ENCODE results near the gene B3GALT5.

B3GALT5 gene

DNA sequence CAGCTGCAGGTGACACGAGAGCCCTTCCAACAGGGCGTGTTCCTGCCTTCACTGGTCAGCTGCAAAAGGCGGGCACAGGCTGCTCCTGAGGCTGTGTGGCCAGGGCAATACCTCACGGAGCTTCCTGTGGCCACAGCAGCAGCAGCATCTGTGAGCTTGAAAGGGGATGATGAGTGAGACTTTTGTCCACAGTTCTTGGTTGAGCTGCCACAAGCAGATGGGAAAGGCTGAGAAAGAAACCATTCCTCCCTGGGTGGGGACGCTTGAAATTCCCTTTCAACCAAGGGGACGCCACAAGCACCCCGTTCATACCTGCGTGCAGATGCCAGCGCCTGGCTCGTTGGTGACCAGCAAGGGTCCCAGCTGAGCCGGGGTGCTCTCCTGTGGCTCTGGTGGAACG, 37.6 kb downstream of the B3GALT5 start:
- no peak overlapping the region for H3K4me3 ChIP-seq (ENCODE audit: insufficient read depth in 1 of 2, low read depth in 1 of 2, low read length in 2 of 2)

DNA sequence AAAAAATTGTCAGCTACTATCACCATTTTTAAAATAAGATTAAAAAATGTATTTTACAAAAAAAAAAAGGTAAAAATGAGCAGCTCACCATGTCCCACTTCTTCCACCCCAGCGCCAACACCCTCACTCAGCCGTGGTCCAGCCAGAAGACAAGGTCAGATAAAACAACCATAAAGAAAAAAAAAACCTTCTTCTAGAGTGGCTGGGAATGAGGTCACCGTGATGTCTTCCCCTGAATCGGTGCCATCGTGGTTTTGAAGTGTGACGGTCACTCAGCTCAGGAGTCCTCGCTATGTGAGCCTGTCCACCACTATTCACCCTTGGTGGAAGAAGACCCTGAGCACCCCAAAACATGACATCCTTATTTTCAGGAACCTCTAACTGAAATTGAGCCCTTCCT, 38.1 kb downstream of the B3GALT5 start:
- Histone ChIP-seq H4K8ac (ENCODE audit: low read length) (no peak overlapping the region), H3K14ac (ENCODE audit: low read length in 2 of 2) (no peak overlapping the region), H3K27me3 (ENCODE audit: control insufficient read depth in 1 of 2, insufficient read depth in 1 of 2, low read length in 2 of 2) (peaks cover 0 to 3% of the 10 kb centered on the region in 2 experiments), H2BK15ac (ENCODE audit: low read depth, poor library complexity, severe bottlenecking) (no peak overlapping the region), H3K4ac (ENCODE audit: low read depth in 1 of 2, low read length in 2 of 2) (no peak overlapping the region), H2BK12ac (ENCODE audit: low read length in 2 of 2) (no peak overlapping the region), H3K23ac (ENCODE audit: low read length in 2 of 2) (no peak overlapping the region), H4K91ac (ENCODE audit: low read length) (no peak overlapping the region), H2AFZ (ENCODE audit: low read depth, low read length) (no peak overlapping the region), H3K9me3 (ENCODE audit: control insufficient read depth, low read length) (peaks cover 12% of the 10 kb centered on the region), H2BK5ac (ENCODE audit: low read depth, low read length, poor library complexity, severe bottlenecking) (no peak overlapping the region), H3K79me1 (replicated peaks; ENCODE audit: low read length, poor library complexity, severe bottlenecking) (peaks cover 35% of the 10 kb centered on the region), H3K4me1 (ENCODE audit: control insufficient read depth, insufficient read depth, low read depth, low read length) (no peaks in the 10 kb centered on the region), H2AK5ac (ENCODE audit: low read length, severe bottlenecking) (no peak overlapping the region), H3K27ac (ENCODE audit: low read length, poor library complexity, severe bottlenecking) (no peak overlapping the region), H3K9ac (ENCODE audit: low read length) (no peak overlapping the region), H3K18ac (ENCODE audit: low read depth in 1 of 2, low read length in 2 of 2) (no peak overlapping the region), H3K36me3 (ENCODE audit: control insufficient read depth in 1 of 2, insufficient read depth in 2 of 2, low read depth in 1 of 2, low read length in 2 of 2) (peaks cover 0 to 44% of the 10 kb centered on the region in 2 experiments), H3K4me3 (ENCODE audit: insufficient read depth in 1 of 2, low read depth in 1 of 2, low read length in 2 of 2) (no peak overlapping the region), H2BK120ac (ENCODE audit: low read depth, low read length) (no peak overlapping the region), H3K4me2 (ENCODE audit: low read length, poor library complexity, severe bottlenecking) (no peak overlapping the region)
- no peak for DNase-seq
- WGBS = 85% methylated on average over 7 of the region's 7 CpGs

More for the DNA sequence above, 37.6 kb downstream of the B3GALT5 start:
- Histone ChIP-seq H2BK12ac (ENCODE audit: low read length in 2 of 2) (no peak overlapping the region), H4K91ac (ENCODE audit: low read length) (no peak overlapping the region), H3K79me1 (replicated peaks; ENCODE audit: low read length, poor library complexity, severe bottlenecking) (peaks cover 36% of the 10 kb centered on the region), H3K27ac (ENCODE audit: low read length, poor library complexity, severe bottlenecking) (no peak overlapping the region), H3K27me3 (ENCODE audit: control insufficient read depth in 1 of 2, insufficient read depth in 1 of 2, low read length in 2 of 2) (peaks cover 0 to 3% of the 10 kb centered on the region in 2 experiments), H4K8ac (ENCODE audit: low read length) (no peak overlapping the region), H2AFZ (ENCODE audit: low read depth, low read length) (no peak overlapping the region), H3K23ac (ENCODE audit: low read length in 2 of 2) (no peak overlapping the region), H3K4me1 (ENCODE audit: control insufficient read depth, insufficient read depth, low read depth, low read length) (no peaks in the 10 kb centered on the region), H2BK15ac (ENCODE audit: low read depth, poor library complexity, severe bottlenecking) (no peak overlapping the region), H3K9me3 (ENCODE audit: control insufficient read depth, low read length) (peaks cover 12% of the 10 kb centered on the region), H3K18ac (ENCODE audit: low read depth in 1 of 2, low read length in 2 of 2) (no peak overlapping the region), H3K4me2 (ENCODE audit: low read length, poor library complexity, severe bottlenecking) (no peak overlapping the region), H3K9ac (ENCODE audit: low read length) (no peak overlapping the region), H3K4ac (ENCODE audit: low read depth in 1 of 2, low read length in 2 of 2) (no peak overlapping the region), H3K36me3 (ENCODE audit: control insufficient read depth in 1 of 2, insufficient read depth in 2 of 2, low read depth in 1 of 2, low read length in 2 of 2) (peaks cover 0 to 40% of the 10 kb centered on the region in 2 experiments), H3K14ac (ENCODE audit: low read length in 2 of 2) (no peak overlapping the region), H2AK5ac (ENCODE audit: low read length, severe bottlenecking) (no peak overlapping the region), H2BK5ac (ENCODE audit: low read depth, low read length, poor library complexity, severe bottlenecking) (no peak overlapping the region), H2BK120ac (ENCODE audit: low read depth, low read length) (no peak overlapping the region)
- DNase-seq = no peak
- 90% methylated on average over 12 of the region's 12 CpGs for WGBS

DNA sequence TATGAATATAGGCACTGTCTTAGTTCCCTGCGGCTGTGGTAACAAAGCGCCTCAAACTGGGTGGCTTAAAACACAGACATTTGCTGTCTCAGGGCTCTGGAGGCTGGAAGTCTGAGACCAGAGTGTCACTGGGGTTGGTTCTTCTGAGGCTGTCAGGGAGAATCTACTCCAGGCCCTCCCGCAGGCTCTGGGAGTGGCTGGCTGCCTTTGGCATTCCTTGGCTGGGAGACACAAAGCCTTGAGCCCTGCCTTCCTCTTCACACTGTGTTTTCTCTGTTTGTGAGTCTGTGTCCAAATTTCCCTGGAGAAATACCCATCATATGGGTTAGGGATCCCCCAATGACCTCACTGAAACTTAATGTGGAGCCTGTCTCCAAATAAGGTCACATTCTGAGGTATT, 38.5 kb downstream of the B3GALT5 start:
- H3K23ac ChIP-seq (ENCODE audit: low read length in 2 of 2) = no peak overlapping the region
- no peak overlapping the region for H2BK15ac ChIP-seq (ENCODE audit: low read depth, poor library complexity, severe bottlenecking)
- H3K27me3 ChIP-seq (ENCODE audit: control insufficient read depth in 1 of 2, insufficient read depth in 1 of 2, low read length in 2 of 2) = peaks cover 0 to 3% of the 10 kb centered on the region in 2 experiments
- no peak overlapping the region for H2BK12ac ChIP-seq (ENCODE audit: low read length in 2 of 2)
- H3K4me1 ChIP-seq (ENCODE audit: control insufficient read depth, insufficient read depth, low read depth, low read length) = no peaks in the 10 kb centered on the region
- WGBS = 90% methylated on average over 3 of the region's 3 CpGs
- peaks cover 12% of the 10 kb centered on the region for H3K9me3 ChIP-seq (ENCODE audit: control insufficient read depth, low read length)
- H3K27ac ChIP-seq (ENCODE audit: low read length, poor library complexity, severe bottlenecking) = no peak overlapping the region
- no peak overlapping the region for H3K18ac ChIP-seq (ENCODE audit: low read depth in 1 of 2, low read length in 2 of 2)
- H2AK5ac ChIP-seq (ENCODE audit: low read length, severe bottlenecking) = no peak overlapping the region
- peaks cover 35% of the 10 kb centered on the region for H3K79me1 ChIP-seq (replicated peaks; ENCODE audit: low read length, poor library complexity, severe bottlenecking)
- no peak overlapping the region for H2BK5ac ChIP-seq (ENCODE audit: low read depth, low read length, poor library complexity, severe bottlenecking)
- DNase-seq = no peak
- H3K9ac ChIP-seq (ENCODE audit: low read length) = no peak overlapping the region
- H2BK120ac ChIP-seq (ENCODE audit: low read depth, low read length) = no peak overlapping the region
- H3K4me3 ChIP-seq (ENCODE audit: insufficient read depth in 1 of 2, low read depth in 1 of 2, low read length in 2 of 2) = no peak overlapping the region
- no peak overlapping the region for H4K91ac ChIP-seq (ENCODE audit: low read length)
- no peak overlapping the region for H4K8ac ChIP-seq (ENCODE audit: low read length)
- H3K4me2 ChIP-seq (ENCODE audit: low read length, poor library complexity, severe bottlenecking) = no peak overlapping the region
- no peak overlapping the region for H3K14ac ChIP-seq (ENCODE audit: low read length in 2 of 2)
- H2AFZ ChIP-seq (ENCODE audit: low read depth, low read length) = no peak overlapping the region
- no peak overlapping the region for H3K4ac ChIP-seq (ENCODE audit: low read depth in 1 of 2, low read length in 2 of 2)
- peaks cover 0 to 46% of the 10 kb centered on the region in 2 experiments for H3K36me3 ChIP-seq (ENCODE audit: control insufficient read depth in 1 of 2, insufficient read depth in 2 of 2, low read depth in 1 of 2, low read length in 2 of 2)

DNA sequence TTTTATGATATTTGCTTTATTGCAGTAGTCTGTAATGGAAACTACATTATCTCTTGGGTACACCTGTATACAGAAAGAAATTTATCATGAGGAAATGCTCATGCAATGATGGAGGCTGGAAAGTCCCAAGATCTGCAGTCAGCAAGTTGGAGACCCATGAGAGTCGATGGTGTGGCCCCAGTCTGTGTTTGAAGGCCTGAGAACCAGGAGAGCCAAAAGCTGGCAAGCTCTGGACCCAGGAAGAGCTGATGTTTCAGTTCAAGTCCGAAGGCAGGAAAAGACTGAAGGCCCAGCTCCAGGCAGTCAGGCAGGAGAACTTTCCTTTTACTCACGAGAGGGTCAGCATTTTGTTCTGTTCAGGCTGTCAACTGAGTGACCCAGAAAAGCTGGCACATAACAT, 42.2 kb downstream of the B3GALT5 start:
- DNase-seq = no peak
- Histone ChIP-seq H3K36me3 (ENCODE audit: control insufficient read depth in 1 of 2, insufficient read depth in 2 of 2, low read depth in 1 of 2, low read length in 2 of 2) (peaks cover 0 to 33% of the 10 kb centered on the region in 2 experiments), H3K4me3 (ENCODE audit: insufficient read depth in 1 of 2, low read depth in 1 of 2, low read length in 2 of 2) (no peak overlapping the region), H3K4ac (ENCODE audit: low read depth in 1 of 2, low read length in 2 of 2) (no peak overlapping the region), H2BK120ac (ENCODE audit: low read depth, low read length) (no peak overlapping the region), H2BK15ac (ENCODE audit: low read depth, poor library complexity, severe bottlenecking) (no peak overlapping the region), H2AK5ac (ENCODE audit: low read length, severe bottlenecking) (peak overlapping the region; percentile 19), H3K4me2 (ENCODE audit: low read length, poor library complexity, severe bottlenecking) (no peak overlapping the region), H3K14ac (ENCODE audit: low read length in 2 of 2) (no peak overlapping the region), H2BK12ac (ENCODE audit: low read length in 2 of 2) (no peak overlapping the region), H3K27me3 (ENCODE audit: control insufficient read depth in 1 of 2, insufficient read depth in 1 of 2, low read length in 2 of 2) (no peaks in the 10 kb centered on the region), H3K9ac (ENCODE audit: low read length) (no peak overlapping the region), H4K8ac (ENCODE audit: low read length) (no peak overlapping the region), H3K27ac (ENCODE audit: low read length, poor library complexity, severe bottlenecking) (no peak overlapping the region), H2BK5ac (ENCODE audit: low read depth, low read length, poor library complexity, severe bottlenecking) (no peak overlapping the region), H3K23ac (ENCODE audit: low read length in 2 of 2) (no peak overlapping the region), H3K79me1 (replicated peaks; ENCODE audit: low read length, poor library complexity, severe bottlenecking) (peaks cover 26% of the 10 kb centered on the region), H3K4me1 (ENCODE audit: control insufficient read depth, insufficient read depth, low read depth, low read length) (peaks cover 19% of the 10 kb centered on the region), H2AFZ (ENCODE audit: low read depth, low read length) (peak overlapping the region; percentile 30), H4K91ac (ENCODE audit: low read length) (no peak overlapping the region), H3K18ac (ENCODE audit: low read depth in 1 of 2, low read length in 2 of 2) (peak overlapping the region in 1 of 2 experiments; percentile 12), H3K9me3 (ENCODE audit: control insufficient read depth, low read length) (peaks cover 12% of the 10 kb centered on the region)
- 90% methylated on average over 3 of the region's 3 CpGs for WGBS

Data from mesenchymal stem cell (in vitro differentiated cells and primary cell).